Stomach (tissue), 9 donors: ENCODE measurements around the gene FLAD1. TPM values are rescaled to one million over a fixed set of nuclear protein-coding genes. Genes with fewer than 3 reads are reported as not detected.

ENCODE experiments used
- DNase-seq, 2 donors: peaks; one replicate each; pipeline versions ENCODE4 v3.0.0 to v3.0.0-alpha.2; 2013 to 2019
- H3K27ac ChIP-seq, 5 donors: fragments of 200-600 bp in 4 of 5; sonication (generic) in 4 of 5; one replicate each; pipeline ENCODE4 v1.5.1; 2013 to 2019; ENCODE audit warnings: mild to moderate bottlenecking in 1 of 5, moderate library complexity in 1 of 5
- H3K27me3 ChIP-seq, 3 donors: fragments of 200-600 bp; sonication (generic); one replicate each; pipeline ENCODE4 v1.5.1; 2017 to 2019; ENCODE audit warnings: mixed run types in 1 of 3
- H3K36me3 ChIP-seq, 4 donors: fragments of 200-600 bp; sonication (generic); 1 replicate in 3 of 4; 2 replicates in 1 of 4; pipeline ENCODE4 v1.5.1; 2016 to 2019
- H3K4me1 ChIP-seq, 4 donors: fragments of 200-600 bp; sonication (generic); one replicate each; pipeline ENCODE4 v1.5.1; 2016 to 2019
- H3K4me3 ChIP-seq, 4 donors: fragments of 200-600 bp; sonication (generic) in 3 of 4; one replicate each; pipeline ENCODE4 v1.5.1; 2016 to 2019; ENCODE audit warnings: mild to moderate bottlenecking in 1 of 4
- H3K9me3 ChIP-seq, 4 donors: fragments of 200-600 bp; sonication (generic); one replicate each; pipeline ENCODE4 v1.5.1; 2016 to 2019
- CTCF ChIP-seq, 7 experiments: fragments of 450-650 bp in 4 of 7; fragments of 200-600 bp in 3 of 7; sonication (generic) in 3 of 7; IDR thresholded peaks; one replicate each; pipeline ENCODE4 v1.5.1; 2016 to 2019; ENCODE audit warnings: antibody characterized with exemption in 7 of 7, control low read depth in 2 of 7, mild to moderate bottlenecking in 1 of 7
- EP300 ChIP-seq: sonication (generic); formaldehyde crosslinking; IDR thresholded peaks from one replicate; pipeline ENCODE4 v1.6.1; 2017; ENCODE audit warnings: antibody characterized with exemption
- POLR2A ChIP-seq, 4 donors: fragments of 450-650 bp; IDR thresholded peaks; one replicate each; pipeline ENCODE4 v1.6.1; 2016; ENCODE audit warnings: antibody characterized with exemption in 4 of 4, control low read depth in 2 of 4, mild to moderate bottlenecking in 1 of 4, moderate library complexity in 1 of 4
- POLR2AphosphoS5 ChIP-seq, 3 donors: sonication (generic); formaldehyde crosslinking; IDR thresholded peaks; one replicate each; pipeline ENCODE4 v1.6.1; 2016; ENCODE audit warnings: antibody characterized with exemption in 3 of 3
- WGBS, 5 donors: extraction: QIAGEN DNeasy Blood & Tissue Kit in 3 of 5; methylation state at CpG; one replicate each; pipeline versions ENCODE4 v1.1.5 to v1.1.7; 2013 to 2018; 5-methylcytosine and 5-hydroxymethylcytosine counted together
- intact Hi-C: fragments of 100-400 bp; cut with DNase I; formaldehyde crosslinking; loops from one replicate; pipeline ENCODE4 v1.15.1; 2023; ENCODE audit warnings: low total_unique reads
- polyA plus RNA-seq, 3 donors: library from polyadenylated mRNA; stranded (reverse); fragments of 200-250 nt; gene quantifications; one replicate each; pipeline ENCODE4 v1.2.3, GENCODE V29; 2013
- total RNA-seq, 5 donors: library from RNA; depleted of rRNA; stranded (reverse); fragments of >200 nt; gene quantifications; one replicate each; pipeline versions ENCODE4 v1.1.0 to v1.2.3, GENCODE V29; 2014 to 2016
- donor health status: healthy with polysubstance abuse.
- donor health status: Bipolar disorder and iron deficiency.
- donor health status: healthy.

The FLAD1 gene
- total and polyA plus RNA-seq, 8 donors, result 14.1 to 76.5 (median 42.1) TPM

- H3K36me3 ChIP-seq, result peaks cover 3 to 16% (median 12%) of the 10 kb centered on the region in 4 donors
- H3K4me3 ChIP-seq, result no peak overlapping the region
- WGBS, 5 donors, result 66 to 75% (median 70%) methylated on average over 7 to 8 of the region's 8 CpGs
- no peak for TF ChIP-seq POLR2AphosphoS5 (IDR thresholded peaks at IDR 0.05)
- H3K9me3 ChIP-seq, result no peaks in the 10 kb centered on the region
- H3K27ac ChIP-seq, result peak overlapping the region in 4 of 5 donors; percentile 10 to 85 (median 72)
- H3K27me3 ChIP-seq, result no peaks in the 10 kb centered on the region
- H3K4me1 ChIP-seq, result peaks cover 45 to 83% (median 64%) of the 10 kb centered on the region in 4 donors
- DNase-seq, result no peak
- intact Hi-C loops, result no loop called here
Observed at GRCh38 chr1:154940651-154941194, 42.4 kb upstream of the FLAD1 start.

GRCh38 chr1:154941333-154942013 lies 41.7 kb upstream of the FLAD1 start:
- Histone ChIP-seq H3K27me3 (no peaks in the 10 kb centered on the region), H3K4me1 (peaks cover 42 to 76% (median 58%) of the 10 kb centered on the region in 4 donors), H3K36me3 (peaks cover 7 to 24% (median 19%) of the 10 kb centered on the region in 4 donors), H3K27ac (peak overlapping the region; percentile 49 to 85 (median 71)), H3K4me3 (no peak overlapping the region), H3K9me3 (no peaks in the 10 kb centered on the region)
- WGBS, 5 donors, result 33 to 44% (median 38%) methylated on average over 3 to 5 of the region's 5 CpGs
- DNase-seq, result peak; percentile 48 to 76
- intact Hi-C loops, result no loop called here
- TF ChIP-seq CTCF (IDR thresholded peaks at IDR 0.05) (no peak), EP300 (no peak), POLR2A (IDR thresholded peaks at IDR 0.05) (no peak), POLR2AphosphoS5 (IDR thresholded peaks at IDR 0.05) (no peak)

- TF ChIP-seq CTCF (IDR thresholded peaks at IDR 0.05) (peak in 5 of 7 experiments; percentile 47 to 77 (median 64)), EP300 (no peak)
- no peaks in the 10 kb centered on the region for H3K27me3 ChIP-seq
- no peak overlapping the region for H3K4me3 ChIP-seq
- WGBS, 5 donors, result 31 to 47% (median 39%) methylated on average over 6 of the region's 6 CpGs
- peak overlapping the region in 4 of 5 donors; percentile 1 to 85 (median 68) for H3K27ac ChIP-seq
- peaks cover 34 to 61% (median 48%) of the 10 kb centered on the region in 4 donors for H3K4me1 ChIP-seq
- H3K36me3 ChIP-seq, result peaks cover 22 to 44% (median 40%) of the 10 kb centered on the region in 4 donors
- H3K9me3 ChIP-seq, result no peaks in the 10 kb centered on the region
- intact Hi-C loops, result no loop called here
- DNase-seq, result peak; percentile 47 to 78
Observed at GRCh38 chr1:154943649-154944400, 39.3 kb upstream of the FLAD1 start.

GRCh38 chr1:154944401-154945159 lies 38.6 kb upstream of the FLAD1 start:
- intact Hi-C loops, result no loop called here
- H3K4me3 ChIP-seq, result no peak overlapping the region
- no peak for TF ChIP-seq POLR2AphosphoS5 (IDR thresholded peaks at IDR 0.05)
- no peak for TF ChIP-seq CTCF (IDR thresholded peaks at IDR 0.05)
- TF ChIP-seq EP300, result no peak
- no peak for TF ChIP-seq POLR2A (IDR thresholded peaks at IDR 0.05)
- peak overlapping the region in 4 of 5 donors; percentile 1 to 85 (median 68) for H3K27ac ChIP-seq
- peaks cover 22 to 49% (median 45%) of the 10 kb centered on the region in 4 donors for H3K36me3 ChIP-seq
- peak in 1 of 2 donors; percentile 52 for DNase-seq
- no peaks in the 10 kb centered on the region for H3K27me3 ChIP-seq
- 20 to 41% (median 26%) methylated on average over 8 to 9 of the region's 9 CpGs for WGBS, 5 donors
- H3K9me3 ChIP-seq, result no peaks in the 10 kb centered on the region
- H3K4me1 ChIP-seq, result peaks cover 34 to 61% (median 48%) of the 10 kb centered on the region in 4 donors
